ENCODE results near the gene NOP56. TPM values are rescaled to one million over a fixed set of nuclear protein-coding genes. Genes with fewer than 3 reads are reported as not detected.

Gene NOP56
- total and polyA plus RNA-seq, 4 donors = 34.2 to 63.7 (median 46.5) TPM

DNA sequence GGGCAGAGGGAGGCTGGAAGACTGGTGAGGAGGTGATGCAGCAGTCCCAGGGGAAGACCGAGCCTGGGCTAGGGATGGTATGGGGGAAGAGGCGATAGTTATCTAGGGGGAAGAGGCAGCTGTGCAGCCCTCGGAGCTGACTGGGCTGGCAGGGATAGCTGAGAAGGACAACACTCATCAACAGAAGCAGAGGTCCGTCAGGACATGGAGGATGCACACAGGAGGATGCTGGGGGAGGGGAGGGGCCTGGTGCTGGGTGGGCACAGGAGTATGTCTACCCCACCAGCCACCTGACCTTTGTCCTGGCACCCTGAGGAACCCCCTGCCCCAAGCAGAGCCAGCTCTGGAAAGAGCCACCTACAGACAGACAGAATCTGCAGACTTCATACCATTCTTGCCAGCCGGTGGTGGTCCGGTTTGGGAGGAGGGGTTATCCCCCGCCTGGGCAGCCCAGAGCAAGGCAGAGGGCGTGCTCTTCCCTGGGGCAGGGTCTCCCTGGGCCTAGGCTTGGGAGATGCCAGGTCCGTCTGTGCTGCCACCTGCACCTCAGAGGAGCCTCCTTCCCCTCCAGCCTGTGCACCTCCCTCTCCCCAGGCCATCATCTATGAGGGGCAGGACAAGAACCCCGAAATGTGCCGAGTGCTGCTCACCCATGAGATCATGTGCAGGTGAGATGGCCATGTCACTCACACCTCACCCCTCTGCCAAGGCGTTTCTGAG is 55.1 kb downstream of the NOP56 start:
- TF ChIP-seq FOXA1 (IDR thresholded peaks at IDR 0.05) (no peak), YY1 (IDR thresholded peaks at IDR 0.05) (no peak), GABPA (IDR thresholded peaks at IDR 0.05 in 1 of 2, conservative IDR thresholded peaks at IDR 0.05 in 1 of 2) (no peak), HNF4G (IDR thresholded peaks at IDR 0.05) (no peak), EGR1 (IDR thresholded peaks at IDR 0.05; ENCODE audit: low read depth in 2 of 2) (no peak)
- TF ChIP-seq, protein P1, sequence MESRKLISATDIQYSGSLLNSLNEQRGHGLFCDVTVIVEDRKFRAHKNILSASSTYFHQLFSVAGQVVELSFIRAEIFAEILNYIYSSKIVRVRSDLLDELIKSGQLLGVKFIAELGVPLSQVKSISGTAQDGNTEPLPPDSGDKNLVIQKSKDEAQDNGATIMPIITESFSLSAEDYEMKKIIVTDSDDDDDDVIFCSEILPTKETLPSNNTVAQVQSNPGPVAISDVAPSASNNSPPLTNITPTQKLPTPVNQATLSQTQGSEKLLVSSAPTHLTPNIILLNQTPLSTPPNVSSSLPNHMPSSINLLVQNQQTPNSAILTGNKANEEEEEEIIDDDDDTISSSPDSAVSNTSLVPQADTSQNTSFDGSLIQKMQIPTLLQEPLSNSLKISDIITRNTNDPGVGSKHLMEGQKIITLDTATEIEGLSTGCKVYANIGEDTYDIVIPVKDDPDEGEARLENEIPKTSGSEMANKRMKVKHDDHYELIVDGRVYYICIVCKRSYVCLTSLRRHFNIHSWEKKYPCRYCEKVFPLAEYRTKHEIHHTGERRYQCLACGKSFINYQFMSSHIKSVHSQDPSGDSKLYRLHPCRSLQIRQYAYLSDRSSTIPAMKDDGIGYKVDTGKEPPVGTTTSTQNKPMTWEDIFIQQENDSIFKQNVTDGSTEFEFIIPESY (IDR thresholded peaks at IDR 0.05) = no peak
- TF ChIP-seq, protein P2, sequence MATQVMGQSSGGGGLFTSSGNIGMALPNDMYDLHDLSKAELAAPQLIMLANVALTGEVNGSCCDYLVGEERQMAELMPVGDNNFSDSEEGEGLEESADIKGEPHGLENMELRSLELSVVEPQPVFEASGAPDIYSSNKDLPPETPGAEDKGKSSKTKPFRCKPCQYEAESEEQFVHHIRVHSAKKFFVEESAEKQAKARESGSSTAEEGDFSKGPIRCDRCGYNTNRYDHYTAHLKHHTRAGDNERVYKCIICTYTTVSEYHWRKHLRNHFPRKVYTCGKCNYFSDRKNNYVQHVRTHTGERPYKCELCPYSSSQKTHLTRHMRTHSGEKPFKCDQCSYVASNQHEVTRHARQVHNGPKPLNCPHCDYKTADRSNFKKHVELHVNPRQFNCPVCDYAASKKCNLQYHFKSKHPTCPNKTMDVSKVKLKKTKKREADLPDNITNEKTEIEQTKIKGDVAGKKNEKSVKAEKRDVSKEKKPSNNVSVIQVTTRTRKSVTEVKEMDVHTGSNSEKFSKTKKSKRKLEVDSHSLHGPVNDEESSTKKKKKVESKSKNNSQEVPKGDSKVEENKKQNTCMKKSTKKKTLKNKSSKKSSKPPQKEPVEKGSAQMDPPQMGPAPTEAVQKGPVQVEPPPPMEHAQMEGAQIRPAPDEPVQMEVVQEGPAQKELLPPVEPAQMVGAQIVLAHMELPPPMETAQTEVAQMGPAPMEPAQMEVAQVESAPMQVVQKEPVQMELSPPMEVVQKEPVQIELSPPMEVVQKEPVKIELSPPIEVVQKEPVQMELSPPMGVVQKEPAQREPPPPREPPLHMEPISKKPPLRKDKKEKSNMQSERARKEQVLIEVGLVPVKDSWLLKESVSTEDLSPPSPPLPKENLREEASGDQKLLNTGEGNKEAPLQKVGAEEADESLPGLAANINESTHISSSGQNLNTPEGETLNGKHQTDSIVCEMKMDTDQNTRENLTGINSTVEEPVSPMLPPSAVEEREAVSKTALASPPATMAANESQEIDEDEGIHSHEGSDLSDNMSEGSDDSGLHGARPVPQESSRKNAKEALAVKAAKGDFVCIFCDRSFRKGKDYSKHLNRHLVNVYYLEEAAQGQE (IDR thresholded peaks at IDR 0.05) = no peak
- TF ChIP-seq, protein P3, sequence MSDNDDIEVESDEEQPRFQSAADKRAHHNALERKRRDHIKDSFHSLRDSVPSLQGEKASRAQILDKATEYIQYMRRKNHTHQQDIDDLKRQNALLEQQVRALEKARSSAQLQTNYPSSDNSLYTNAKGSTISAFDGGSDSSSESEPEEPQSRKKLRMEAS (IDR thresholded peaks at IDR 0.05) = no peak
- H3K36me3 ChIP-seq (ENCODE audit: control insufficient read depth in 4 of 4, insufficient read depth in 3 of 4, low read depth in 1 of 4, low read length in 3 of 4) = no peaks in the 10 kb centered on the region
- no peaks in the 10 kb centered on the region for H3K4me1 ChIP-seq (ENCODE audit: control insufficient read depth in 4 of 4, insufficient read depth in 4 of 4, low read length in 3 of 4)
- H3K4me3 ChIP-seq (ENCODE audit: low read depth in 1 of 3, low read length in 3 of 3) = no peak overlapping the region
- 81% methylated on average over 12 of the region's 12 CpGs for WGBS
- H3K27me3 ChIP-seq (ENCODE audit: control insufficient read depth in 4 of 4, insufficient read depth in 4 of 4, low read length in 3 of 4) = peaks cover 0 to 8% (median 0%) of the 10 kb centered on the region in 4 donors
- no peak for DNase-seq (ENCODE audit: low spot score)
- no peaks in the 10 kb centered on the region for H3K9me3 ChIP-seq (ENCODE audit: control insufficient read depth in 4 of 4, low read length in 3 of 4)
- H3K9ac ChIP-seq (ENCODE audit: low read depth in 1 of 2, low read length in 2 of 2) = no peak overlapping the region
- H3K27ac ChIP-seq (ENCODE audit: low read depth in 1 of 2, low read length in 2 of 2) = no peak overlapping the region

Small RNAs within 50 kb of the gene (small RNA-seq; reads per million reads assigned to genes)
- gene SNORA51 = not detected
- not detected for gene SNORD110
- not detected for gene SNORD56
- gene SNORD57 = not detected
- gene SNORD86 = not detected

Other genes with a start within 250 kb of the NOP56 start
- 100 to 1,000 TPM in 1 of 2 donors, 10 to 100 TPM in 1; 42.3 to 111 TPM for gene SNRPB, start 181.8 kb upstream of the NOP56 start, total RNA-seq
- gene SNRPB, start 181.8 kb upstream of the NOP56 start, polyA plus RNA-seq = 10 to 100 TPM; 65.3 to 79.9 TPM
- gene ZNF343, start 143.7 kb upstream of the NOP56 start, total RNA-seq = 10 to 100 TPM in 1 of 2 donors, 1 to 10 TPM in 1; 4.8 to 10.5 TPM
- 1 to 10 TPM; 3.3 to 3.6 TPM for gene ZNF343, start 143.7 kb upstream of the NOP56 start, polyA plus RNA-seq
- gene TMC2, start 116.1 kb upstream of the NOP56 start, total RNA-seq = not detected
- not detected for gene TMC2, start 116.1 kb upstream of the NOP56 start, polyA plus RNA-seq
- 10 to 100 TPM; 34.3 to 68.6 TPM for gene IDH3B, start 11.6 kb downstream of the NOP56 start, total RNA-seq
- 10 to 100 TPM; 49.3 to 56.2 TPM for gene IDH3B, start 11.6 kb downstream of the NOP56 start, polyA plus RNA-seq
- gene EBF4, start 40.1 kb downstream of the NOP56 start, total RNA-seq = 1 to 10 TPM; 2.3 to 3.2 TPM
- gene EBF4, start 40.1 kb downstream of the NOP56 start, polyA plus RNA-seq = 1 to 10 TPM; 2.6 to 4.0 TPM
- gene CPXM1, start 148.0 kb downstream of the NOP56 start, total RNA-seq = 1 to 10 TPM in 1 of 2 donors, under 1 TPM in 1; 0.08 to 5.5 TPM
- gene CPXM1, start 148.0 kb downstream of the NOP56 start, polyA plus RNA-seq = under 1 TPM; 0.10 to 0.23 TPM
- gene C20orf141, start 162.4 kb downstream of the NOP56 start, total RNA-seq = not detected
- not detected for gene C20orf141, start 162.4 kb downstream of the NOP56 start, polyA plus RNA-seq
- not detected for gene TMEM239, start 163.7 kb downstream of the NOP56 start, total RNA-seq
- gene TMEM239, start 163.7 kb downstream of the NOP56 start, polyA plus RNA-seq = not detected
- 10 to 100 TPM; 12.5 to 13.4 TPM for gene PCED1A, start 188.0 kb downstream of the NOP56 start, total RNA-seq
- gene PCED1A, start 188.0 kb downstream of the NOP56 start, polyA plus RNA-seq = 10 to 100 TPM in 1 of 2 donors, 1 to 10 TPM in 1; 6.8 to 13.4 TPM
- 10 to 100 TPM; 16.7 to 24.3 TPM for gene VPS16, start 188.1 kb downstream of the NOP56 start, total RNA-seq
- 10 to 100 TPM; 14.5 to 15.6 TPM for gene VPS16, start 188.1 kb downstream of the NOP56 start, polyA plus RNA-seq
- gene PTPRA, start 220.8 kb downstream of the NOP56 start, total RNA-seq = 10 to 100 TPM; 20.7 to 24.3 TPM
- gene PTPRA, start 220.8 kb downstream of the NOP56 start, polyA plus RNA-seq = 10 to 100 TPM in 1 of 2 donors, 1 to 10 TPM in 1; 8.7 to 10.7 TPM